GM18873 (cell line): ENCODE measurements around the gene LILRB1.
"Not testable (repeated sequence)": the region's sequence is repeated elsewhere in the genome, so short reads cannot be mapped to it uniquely, and the experiment has no call there.

Experiments used
- ATAC-seq: cut with Tn5 transposase; IDR thresholded peaks from one replicate; pipeline ENCODE4 v1.9.1; 2021; ENCODE audit warnings: mild to moderate bottlenecking, moderate library complexity, moderate number of reproducible peaks; ENCODE audit not compliant: unreplicated experiment, low FRiP score

LILRB1 gene

DNA sequence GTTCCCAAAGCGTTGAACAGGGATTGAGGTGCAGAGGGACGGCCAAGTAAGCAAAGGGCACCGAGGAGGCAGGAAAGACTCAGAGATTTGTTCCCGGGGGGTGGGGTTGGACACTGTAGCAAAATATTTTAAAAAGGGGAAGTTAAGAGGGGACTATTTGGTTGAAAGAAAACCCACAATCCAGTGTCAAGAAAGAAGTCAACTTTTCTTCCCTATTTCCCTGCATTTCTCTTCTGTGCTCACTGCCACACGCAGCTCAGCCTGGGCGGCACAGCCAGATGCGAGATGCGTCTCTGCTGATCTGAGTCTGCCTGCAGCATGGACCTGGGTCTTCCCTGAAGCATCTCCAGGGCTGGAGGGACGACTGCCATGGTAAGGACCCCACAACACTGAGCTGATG, at the start of gene LILRB1:
Gene LILRB1 (plus strand): TSS at position 223 of the 400 bp plus-strand sequence. CDS start 590 bp downstream, outside the sequence.
- not testable (repeated sequence) for ATAC-seq

DNA sequence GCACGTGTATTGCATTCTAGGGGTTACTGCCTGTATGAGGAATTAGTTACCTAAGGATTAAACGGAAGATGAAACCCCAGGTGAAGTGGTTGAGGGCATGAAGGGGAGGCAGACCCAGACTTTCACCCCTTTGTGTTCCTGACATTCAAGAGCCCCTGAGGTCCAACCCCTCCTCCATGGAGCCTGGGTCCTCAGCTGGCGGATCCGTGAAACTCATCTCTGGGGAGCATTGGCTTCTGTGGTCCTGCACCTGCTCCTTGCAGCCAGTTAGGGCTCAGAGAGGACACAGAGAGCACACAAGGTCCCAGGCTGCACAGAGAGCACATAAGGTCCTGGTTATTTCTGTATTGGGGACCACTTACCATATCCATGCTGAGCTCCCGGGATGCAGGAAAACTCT, 43.9 kb upstream of the LILRB1 start:
- no peak for ATAC-seq

DNA sequence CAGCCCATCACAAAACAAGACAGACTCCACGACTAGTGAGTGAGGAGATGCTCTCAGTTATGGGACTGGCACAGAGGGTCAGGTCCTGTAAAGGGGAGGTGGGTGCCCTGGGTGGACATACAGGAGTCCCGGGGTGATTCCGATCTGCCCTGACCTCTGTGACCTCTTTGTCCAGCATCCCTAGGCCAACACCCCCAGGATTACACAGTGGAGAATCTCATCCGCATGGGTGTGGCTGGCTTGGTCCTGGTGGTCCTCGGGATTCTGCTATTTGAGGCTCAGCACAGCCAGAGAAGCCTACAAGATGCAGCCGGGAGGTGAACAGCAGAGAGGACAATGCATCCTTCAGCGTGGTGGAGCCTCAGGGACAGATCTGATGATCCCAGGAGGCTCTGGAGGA, 43.3 kb upstream of the LILRB1 start:
- ATAC-seq, result no peak

DNA sequence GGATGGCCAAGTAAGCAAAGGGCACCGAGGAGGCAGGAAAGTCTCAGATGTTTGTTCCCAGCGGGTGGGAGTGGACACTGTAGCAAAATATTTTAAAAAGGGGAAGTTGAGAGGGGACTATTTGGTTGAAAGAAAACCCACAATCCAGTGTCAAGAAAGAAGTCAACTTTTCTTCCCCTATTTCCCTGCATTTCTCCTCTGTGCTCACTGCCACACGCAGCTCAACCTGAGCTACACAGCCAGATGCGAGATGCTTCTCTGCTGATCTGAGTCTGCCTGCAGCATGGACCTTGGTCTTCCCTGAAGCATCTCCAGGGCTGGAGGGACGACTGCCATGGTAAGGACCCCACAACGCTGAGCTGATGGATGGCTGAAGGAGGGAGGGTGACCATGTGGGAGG, 36.8 kb upstream of the LILRB1 start, which contains the start of gene LILRA1:
Gene LILRA1 (plus strand): TSS at position 188 of the 400 bp plus-strand sequence. CDS start 613 bp downstream, outside the sequence.
- not testable (repeated sequence) for ATAC-seq

DNA sequence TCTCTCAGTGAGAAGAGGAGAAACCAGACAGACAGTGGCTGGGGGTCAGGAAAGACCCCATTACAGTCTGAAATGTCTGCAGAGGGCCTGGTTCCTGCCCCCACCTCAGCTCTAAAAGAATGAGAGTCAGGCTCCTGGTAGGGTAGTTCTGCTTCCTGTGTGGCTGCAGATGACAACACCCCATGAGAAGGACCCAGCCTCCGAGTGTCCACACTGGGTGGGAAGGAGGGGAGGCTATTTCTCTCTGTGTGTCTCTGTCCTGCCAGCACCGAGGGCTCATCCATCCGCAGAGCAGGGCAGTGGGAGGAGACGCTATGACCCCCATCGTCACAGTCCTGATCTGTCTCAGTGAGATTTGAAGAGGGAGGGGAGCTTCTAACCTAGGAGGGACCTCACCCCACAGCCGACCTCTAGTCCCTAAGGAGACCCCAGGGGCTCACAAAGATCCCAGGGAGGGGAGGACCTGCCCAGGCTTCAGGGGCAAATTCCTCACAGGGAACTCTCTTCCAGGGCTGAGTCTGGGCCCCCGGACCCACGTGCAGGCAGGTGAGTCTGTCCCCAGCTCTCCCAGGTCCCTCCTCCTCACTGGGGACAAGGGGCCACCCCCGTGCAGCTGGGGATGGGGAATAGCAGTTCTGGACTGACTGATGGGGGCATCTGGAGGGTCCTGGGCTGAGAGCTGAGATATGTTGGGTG, 36.2 kb upstream of the LILRB1 start:
- not testable (repeated sequence) for ATAC-seq

DNA sequence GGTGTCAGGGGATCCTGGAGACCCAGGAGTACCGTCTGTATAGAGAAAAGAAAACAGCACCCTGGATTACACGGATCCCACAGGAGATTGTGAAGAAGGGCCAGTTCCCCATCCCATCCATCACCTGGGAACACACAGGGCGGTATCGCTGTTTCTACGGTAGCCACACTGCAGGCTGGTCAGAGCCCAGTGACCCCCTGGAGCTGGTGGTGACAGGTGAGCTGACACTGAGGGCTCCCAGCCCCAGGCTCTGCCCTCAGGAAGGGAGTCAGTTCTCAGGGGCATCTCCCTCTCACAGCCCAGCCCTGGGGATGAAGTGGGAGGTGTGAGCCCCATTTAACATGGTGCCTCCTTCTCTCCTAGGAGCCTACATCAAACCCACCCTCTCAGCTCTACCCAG, 35.5 kb upstream of the LILRB1 start:
- ATAC-seq, result no peak

DNA sequence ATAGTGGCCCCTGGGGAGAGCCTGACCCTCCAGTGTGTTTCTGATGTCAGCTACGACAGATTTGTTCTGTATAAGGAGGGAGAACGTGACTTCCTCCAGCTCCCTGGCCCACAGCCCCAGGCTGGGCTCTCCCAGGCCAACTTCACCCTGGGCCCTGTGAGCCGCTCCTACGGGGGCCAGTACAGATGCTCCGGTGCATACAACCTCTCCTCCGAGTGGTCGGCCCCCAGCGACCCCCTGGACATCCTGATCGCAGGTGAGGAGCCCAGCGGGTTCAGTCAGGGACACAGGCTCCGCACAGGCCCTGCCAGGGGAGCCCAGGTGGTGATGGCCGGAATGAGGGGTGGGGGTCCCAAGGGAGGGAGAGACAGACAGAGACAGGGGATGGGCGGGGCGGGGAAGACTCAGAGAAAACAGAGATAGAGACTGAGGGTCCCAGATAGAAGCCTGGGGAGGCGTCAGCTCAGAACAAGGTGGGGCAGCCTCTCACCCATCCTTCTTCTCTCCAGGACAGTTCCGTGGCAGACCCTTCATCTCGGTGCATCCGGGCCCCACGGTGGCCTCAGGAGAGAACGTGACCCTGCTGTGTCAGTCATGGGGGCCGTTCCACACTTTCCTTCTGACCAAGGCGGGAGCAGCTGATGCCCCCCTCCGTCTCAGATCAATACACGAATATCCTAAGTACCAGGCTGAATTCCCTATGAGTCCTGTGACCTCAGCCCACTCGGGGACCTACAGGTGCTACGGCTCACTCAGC, 34.4 kb upstream of the LILRB1 start:
- not testable (repeated sequence) for ATAC-seq

DNA sequence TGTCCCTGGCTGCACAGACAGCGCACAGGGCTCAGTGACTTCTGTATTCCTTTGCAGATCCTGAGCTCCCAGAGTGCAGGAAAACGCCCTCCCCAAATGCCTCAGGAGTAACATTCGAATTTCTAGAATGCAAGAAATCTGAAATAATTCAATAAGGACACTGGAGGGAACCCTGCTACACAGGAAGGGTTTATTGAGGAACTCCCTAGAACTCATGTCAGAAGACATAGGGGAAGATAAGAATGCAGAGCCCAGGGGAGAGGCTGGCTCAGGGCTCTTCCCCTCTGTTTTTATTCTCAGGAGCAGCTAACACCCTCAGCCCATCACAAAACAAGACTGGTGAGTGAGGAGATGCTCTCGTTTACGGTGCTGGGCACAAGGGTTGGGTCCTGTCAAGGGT, 30.1 kb upstream of the LILRB1 start:
- ATAC-seq, result no peak

DNA sequence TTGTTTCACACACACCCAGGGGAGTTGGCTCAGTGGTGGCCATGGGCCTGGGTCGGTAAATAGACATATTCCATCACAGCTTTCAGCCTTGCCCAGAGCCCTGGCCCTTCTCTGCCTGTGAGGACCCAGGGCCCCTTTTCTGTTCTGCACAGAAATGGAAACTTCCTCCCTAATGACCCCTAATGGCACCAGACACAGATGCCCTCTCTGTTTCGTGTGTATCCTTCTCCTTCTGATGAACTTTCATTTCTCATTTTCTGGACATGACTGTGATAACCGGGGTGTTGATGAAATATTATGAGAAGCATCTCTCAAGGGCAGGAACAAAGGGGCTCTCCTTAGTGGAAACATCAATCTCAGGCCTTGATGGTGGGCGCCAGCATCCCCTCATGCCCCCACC, 24.1 kb upstream of the LILRB1 start:
- ATAC-seq, result no peak

DNA sequence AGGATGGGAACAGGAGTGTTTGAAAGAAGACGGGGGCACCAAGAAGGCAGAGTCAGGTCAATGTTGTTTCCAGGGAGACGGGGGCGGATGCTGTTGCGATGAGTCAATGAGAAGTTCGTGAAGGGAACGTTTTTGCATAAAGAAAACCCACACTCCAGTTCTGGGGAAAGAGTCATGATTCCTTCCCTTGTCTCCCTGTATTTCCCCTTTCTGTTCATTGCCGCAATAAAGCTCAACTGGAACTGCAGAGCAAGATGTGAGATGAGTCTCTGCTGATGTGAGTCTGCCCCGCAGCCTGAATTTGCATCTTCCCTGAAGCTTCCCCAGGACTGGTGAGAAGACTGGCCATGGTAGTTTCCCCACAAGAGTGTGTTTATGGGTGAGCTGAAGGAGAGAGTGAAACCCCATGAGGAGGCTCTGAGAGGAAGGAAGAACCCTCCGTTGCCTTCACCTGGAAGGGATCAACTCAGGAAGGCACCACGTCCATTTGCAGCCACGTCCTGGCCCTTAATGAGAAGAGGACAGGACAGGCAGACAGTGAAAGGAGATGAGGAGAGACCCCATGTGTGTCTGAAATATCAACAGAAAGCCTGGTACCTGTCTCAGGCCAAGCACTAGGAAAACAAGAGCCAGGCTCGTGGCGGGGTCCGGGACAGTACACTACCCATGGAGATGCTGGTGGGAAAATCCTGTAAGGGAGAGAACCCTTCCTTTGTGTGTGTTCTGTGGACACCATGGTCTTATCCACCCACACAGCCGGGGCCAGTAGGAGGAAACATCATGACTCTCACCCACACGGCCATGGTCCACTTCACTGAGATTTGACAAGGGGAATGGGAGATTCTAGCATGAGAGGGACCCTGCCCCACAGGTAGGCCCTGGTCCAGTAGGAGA, 23.1 kb upstream of the LILRB1 start:
- ATAC-seq, result peak; percentile 47

DNA sequence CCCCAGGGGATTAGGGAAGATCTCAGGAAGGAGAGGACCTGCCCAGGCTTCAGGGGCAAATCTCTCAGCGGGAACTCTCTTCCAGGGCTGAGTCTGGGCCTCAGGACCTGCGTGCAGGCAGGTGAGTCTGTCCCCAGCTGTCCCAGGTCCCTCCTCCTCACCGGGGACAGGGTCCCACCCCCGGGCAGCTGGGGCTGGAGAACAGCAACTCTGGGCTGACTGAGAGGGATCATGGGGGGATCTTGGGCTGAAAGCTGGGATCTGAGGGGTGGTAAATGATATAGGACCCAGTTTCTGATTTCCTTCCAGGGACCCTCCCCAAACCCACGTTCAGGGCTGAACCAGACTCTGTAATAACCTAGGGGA, 22.5 kb upstream of the LILRB1 start:
- ATAC-seq, result no peak

DNA sequence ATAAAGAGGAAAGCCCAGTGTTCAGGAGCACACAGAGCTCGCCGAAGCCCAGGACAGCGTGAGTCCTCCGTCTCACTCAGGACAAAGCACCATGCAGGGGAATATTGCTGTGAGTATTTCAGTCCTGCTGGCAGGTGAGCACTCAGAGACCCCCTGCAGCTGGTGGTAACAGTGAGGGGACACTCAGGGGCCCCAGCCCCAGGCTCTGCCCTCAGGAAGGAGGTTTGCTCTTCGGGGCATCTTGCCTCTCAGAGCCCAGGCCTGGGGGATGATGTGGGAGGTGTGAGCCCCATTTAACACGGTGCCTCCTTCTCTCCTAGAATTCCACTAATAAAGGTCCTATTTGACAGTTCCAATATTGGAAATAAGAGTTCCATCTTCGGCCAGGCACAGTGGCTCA, 22.1 kb upstream of the LILRB1 start:
- no peak for ATAC-seq

DNA sequence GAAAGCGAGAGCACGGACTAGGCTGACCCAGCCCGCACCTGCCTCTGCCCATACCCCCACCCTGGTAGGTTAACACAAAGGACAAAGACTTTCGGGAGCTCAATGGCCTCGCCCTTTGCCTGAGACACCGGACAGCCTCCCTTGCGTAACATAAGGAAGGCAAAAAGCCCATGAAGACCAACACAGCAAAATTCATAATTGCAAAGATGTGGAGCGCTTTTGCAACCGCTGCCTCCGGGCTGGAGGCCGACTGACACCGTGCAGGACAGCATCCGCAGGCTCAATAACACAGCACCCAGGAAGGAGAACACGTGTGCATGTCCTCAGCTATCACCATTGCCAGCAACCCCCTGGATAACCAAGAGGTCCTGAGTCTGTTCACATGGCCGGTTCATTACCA, 21.5 kb upstream of the LILRB1 start:
- ATAC-seq, result no peak

DNA sequence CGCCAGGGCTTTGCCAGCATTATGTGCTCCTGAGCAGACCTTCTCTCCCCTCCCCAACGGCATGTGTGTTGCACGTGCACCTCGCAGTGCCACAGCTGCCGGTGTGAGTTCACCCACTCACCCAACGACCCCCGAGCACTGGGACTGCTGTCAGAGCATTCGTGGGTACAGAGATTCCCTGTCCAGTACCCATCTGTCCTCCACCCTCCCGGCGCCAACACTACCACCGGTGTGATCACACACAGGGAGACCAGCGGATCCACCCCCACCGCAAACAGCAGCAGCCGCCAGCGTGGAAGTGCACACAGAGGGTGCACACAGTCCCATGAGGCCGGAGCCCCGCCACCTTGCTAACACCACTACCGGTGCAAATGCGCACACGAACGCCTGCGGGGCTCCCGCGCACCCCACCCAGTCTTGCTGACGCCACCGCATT, 20.9 kb upstream of the LILRB1 start:
- no peak for ATAC-seq

DNA sequence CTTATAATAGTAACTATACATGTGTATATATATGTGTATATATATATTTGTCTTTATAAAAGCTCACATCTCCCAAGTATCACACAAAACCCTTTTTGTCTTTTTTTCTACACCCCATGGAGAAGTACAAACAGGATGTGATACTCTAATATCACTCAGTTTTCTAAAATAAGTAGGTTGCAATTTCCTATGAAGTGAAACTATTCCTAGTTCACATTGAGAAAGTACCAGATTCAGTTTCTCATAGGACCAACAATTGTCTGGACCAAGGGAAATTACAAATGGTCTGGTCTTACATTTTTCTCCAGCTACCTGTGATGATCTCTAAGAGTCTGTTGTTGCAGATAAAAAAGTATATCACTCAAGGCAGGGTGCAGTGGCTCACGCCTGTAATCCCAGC, 17.9 kb upstream of the LILRB1 start:
- no peak for ATAC-seq

DNA sequence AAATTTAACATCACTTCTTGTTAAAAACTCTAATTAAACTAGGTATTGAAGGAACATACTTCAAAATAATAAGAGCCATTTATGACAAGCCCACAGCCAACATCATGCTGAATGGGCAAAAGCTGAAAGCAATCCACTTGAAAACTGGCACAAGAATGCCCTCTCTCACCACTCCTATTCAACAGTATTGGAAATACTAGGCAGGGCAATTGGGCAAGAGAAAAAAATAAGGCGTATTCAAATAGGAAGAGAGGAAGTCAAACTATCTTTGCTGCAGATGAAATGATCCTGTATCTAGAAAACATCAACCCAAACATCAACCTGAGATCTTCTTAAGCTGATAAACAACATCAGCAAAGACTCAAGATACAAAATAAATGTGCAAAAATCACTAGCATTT, 15.6 kb upstream of the LILRB1 start:
- ATAC-seq, result no peak

DNA sequence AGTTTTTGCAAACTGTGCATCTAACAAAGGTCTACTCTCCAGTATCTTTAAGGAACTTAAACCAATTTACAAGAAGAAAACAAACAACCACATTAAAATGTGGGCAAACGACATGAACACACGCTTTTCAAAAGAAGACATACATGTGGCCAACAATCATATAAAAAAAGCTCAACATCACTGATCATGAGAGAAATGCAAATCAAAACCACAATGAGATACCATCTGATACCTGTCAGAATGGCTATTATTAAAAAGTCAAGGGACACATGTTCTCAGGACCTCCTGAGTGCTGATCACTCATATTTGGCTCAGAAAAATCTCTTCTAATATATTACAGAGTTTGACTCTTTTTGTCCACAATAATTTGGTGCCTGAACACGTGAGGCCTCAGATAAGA, 14.2 kb upstream of the LILRB1 start:
- no peak for ATAC-seq

DNA sequence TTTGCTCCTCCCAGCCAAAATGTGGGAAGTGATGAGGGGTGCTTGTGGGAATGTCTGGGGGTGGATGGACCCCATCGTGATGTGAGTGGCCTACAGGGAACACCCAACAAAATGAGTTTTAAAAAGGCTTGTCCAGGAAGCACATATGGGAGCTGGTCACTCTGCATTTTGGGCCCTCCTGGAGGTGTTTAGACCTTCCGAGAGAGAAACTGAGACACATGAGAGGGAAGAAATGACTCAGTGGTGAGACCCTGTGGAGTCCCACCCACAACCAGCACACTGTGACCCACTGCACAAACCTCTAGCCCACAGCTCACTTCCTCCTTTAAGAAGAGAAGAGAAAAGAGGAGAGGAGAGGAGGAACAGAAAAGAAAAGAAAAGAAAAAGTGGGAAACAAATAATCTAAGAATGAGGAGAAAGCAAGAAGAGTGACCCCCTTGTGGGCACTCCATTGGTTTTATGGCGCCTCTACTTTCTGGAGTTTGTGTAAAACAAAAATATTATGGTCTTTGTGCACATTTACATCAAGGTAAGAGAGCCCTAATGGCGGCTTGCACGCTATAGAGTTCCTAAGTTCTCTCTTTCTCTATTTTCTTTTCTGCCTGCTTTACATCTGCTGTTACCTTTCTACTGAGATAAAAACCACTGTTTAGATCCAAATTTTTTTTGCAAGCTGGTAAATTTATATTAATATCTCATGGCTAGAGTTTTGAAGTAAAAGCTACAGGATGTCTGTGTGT, 13.3 kb upstream of the LILRB1 start:
- ATAC-seq, result peak; percentile 75

DNA sequence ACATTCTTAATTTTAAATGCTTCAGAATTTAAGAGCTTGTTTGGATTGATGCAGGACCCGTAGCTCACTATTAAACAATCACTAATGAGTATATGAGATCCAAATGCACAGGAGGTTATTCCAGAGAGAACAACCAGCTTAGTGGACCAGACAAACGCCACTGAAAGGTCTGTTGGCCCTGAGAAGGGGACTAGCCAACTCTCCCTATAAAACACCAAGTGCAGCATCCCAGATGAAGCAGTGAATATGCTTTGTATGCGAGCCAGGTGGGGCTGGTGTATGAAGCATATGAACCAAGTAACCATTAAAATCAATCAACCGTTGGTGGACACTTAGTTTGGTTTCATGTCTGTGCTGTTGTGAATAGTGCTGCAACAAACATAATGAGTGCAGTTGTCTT, 9.8 kb upstream of the LILRB1 start:
- ATAC-seq, result no peak

DNA sequence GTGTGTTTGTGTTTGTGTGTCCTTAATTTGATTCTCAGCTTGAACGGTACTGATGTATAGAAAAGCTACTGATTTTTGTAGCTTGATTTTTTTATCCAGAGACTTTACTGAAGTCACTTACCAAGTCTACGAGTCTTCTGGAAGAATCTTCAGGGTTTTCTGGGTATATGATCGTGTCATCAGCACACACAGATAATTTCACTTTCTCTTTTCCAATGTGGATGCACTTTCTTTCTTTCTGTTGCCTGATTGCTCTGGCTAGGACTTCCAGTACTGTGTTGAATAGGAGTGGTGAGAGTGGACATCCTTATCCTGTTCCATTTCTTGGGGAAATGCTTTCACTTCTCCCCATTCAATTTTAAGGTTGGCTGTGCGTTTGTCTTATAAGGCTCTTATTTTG, 7.9 kb upstream of the LILRB1 start:
- no peak for ATAC-seq
